ENCODE measurements around the gene RASSF3. TPM values are rescaled to one million over a fixed set of nuclear protein-coding genes. Genes with fewer than 3 reads are reported as not detected.
A peak's percentile ranks its signal among the peaks of the same experiment; 100 is the strongest.

RASSF3 gene
- total RNA-seq, 3 donors from 2014 or later: 88.0 to 331 (median 90.2) TPM

GRCh38 chr12:64658892-64659481 is 48.7 kb downstream of the RASSF3 start:
- ATAC-seq: no peak
- no peaks in the 10 kb centered on the region for H3K9me3 ChIP-seq
- no peak overlapping the region for H3K4me3 ChIP-seq
- TF ChIP-seq, protein P1, sequence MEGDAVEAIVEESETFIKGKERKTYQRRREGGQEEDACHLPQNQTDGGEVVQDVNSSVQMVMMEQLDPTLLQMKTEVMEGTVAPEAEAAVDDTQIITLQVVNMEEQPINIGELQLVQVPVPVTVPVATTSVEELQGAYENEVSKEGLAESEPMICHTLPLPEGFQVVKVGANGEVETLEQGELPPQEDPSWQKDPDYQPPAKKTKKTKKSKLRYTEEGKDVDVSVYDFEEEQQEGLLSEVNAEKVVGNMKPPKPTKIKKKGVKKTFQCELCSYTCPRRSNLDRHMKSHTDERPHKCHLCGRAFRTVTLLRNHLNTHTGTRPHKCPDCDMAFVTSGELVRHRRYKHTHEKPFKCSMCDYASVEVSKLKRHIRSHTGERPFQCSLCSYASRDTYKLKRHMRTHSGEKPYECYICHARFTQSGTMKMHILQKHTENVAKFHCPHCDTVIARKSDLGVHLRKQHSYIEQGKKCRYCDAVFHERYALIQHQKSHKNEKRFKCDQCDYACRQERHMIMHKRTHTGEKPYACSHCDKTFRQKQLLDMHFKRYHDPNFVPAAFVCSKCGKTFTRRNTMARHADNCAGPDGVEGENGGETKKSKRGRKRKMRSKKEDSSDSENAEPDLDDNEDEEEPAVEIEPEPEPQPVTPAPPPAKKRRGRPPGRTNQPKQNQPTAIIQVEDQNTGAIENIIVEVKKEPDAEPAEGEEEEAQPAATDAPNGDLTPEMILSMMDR (IDR thresholded peaks at IDR 0.05): no peak
- DNase-seq: no peak
- H3K36me3 ChIP-seq (ENCODE audit: low read depth): no peaks in the 10 kb centered on the region
- intact Hi-C loops (cut with DNase I, micrococcal nuclease): no loop called here
- peaks cover 10% of the 10 kb centered on the region for H3K4me1 ChIP-seq (ENCODE audit: low read depth)

- DNase-seq (no peak), ATAC-seq (no peak)
- H3K4me3 ChIP-seq: no peak overlapping the region
- intact Hi-C loops (cut with DNase I, micrococcal nuclease): no loop called here
- TF ChIP-seq, protein P1 (IDR thresholded peaks at IDR 0.05): no peak
- H3K36me3 ChIP-seq (ENCODE audit: low read depth): no peaks in the 10 kb centered on the region
- peaks cover 12% of the 10 kb centered on the region for H3K4me1 ChIP-seq (ENCODE audit: low read depth)
- no peaks in the 10 kb centered on the region for H3K9me3 ChIP-seq
Measured at GRCh38 chr12:64660237-64661018, 50.1 kb downstream of the RASSF3 start.

- Histone ChIP-seq H3K4me3 (no peak overlapping the region), H3K36me3 (ENCODE audit: low read depth) (no peaks in the 10 kb centered on the region), H3K4me1 (ENCODE audit: low read depth) (peaks cover 30% of the 10 kb centered on the region), H3K9me3 (no peaks in the 10 kb centered on the region)
- TF ChIP-seq, protein P1 (IDR thresholded peaks at IDR 0.05): no peak
- no peak for ATAC-seq
- intact Hi-C loops (cut with DNase I, micrococcal nuclease): no loop called here
- DNase-seq: no peak
Measured at GRCh38 chr12:64663015-64663414, 52.7 kb downstream of the RASSF3 start.

DNA sequence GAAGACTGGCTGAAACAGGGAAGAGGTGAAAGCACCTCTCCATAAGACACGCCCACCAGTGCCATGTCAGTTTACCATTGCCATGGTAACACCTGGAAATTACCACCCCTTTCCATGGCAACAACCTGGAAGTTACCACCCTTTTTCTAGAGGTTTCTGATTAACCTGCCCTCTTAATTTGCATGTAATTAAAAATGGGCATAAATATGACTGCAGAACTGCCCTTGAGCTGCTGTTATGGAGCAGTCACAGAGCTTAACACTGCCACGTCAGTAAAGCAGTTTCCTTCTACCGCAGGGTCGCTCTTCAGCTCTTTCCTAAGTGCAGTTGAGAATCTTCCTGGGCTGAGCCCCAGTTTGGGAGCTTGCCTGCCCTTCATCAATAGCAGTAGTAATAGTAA is 55.2 kb downstream of the RASSF3 start:
- H3K9me3 ChIP-seq: no peaks in the 10 kb centered on the region
- ATAC-seq (peak; percentile 71), DNase-seq (peak in 2 of 3 donors; percentile 32 to 59)
- peaks cover 45% of the 10 kb centered on the region for H3K4me1 ChIP-seq (ENCODE audit: low read depth)
- H3K36me3 ChIP-seq (ENCODE audit: low read depth): no peaks in the 10 kb centered on the region
- H3K4me3 ChIP-seq: no peak overlapping the region
- TF ChIP-seq, protein P1 (IDR thresholded peaks at IDR 0.05): no peak
- intact Hi-C loops (cut with DNase I, micrococcal nuclease): no loop called here

DNA sequence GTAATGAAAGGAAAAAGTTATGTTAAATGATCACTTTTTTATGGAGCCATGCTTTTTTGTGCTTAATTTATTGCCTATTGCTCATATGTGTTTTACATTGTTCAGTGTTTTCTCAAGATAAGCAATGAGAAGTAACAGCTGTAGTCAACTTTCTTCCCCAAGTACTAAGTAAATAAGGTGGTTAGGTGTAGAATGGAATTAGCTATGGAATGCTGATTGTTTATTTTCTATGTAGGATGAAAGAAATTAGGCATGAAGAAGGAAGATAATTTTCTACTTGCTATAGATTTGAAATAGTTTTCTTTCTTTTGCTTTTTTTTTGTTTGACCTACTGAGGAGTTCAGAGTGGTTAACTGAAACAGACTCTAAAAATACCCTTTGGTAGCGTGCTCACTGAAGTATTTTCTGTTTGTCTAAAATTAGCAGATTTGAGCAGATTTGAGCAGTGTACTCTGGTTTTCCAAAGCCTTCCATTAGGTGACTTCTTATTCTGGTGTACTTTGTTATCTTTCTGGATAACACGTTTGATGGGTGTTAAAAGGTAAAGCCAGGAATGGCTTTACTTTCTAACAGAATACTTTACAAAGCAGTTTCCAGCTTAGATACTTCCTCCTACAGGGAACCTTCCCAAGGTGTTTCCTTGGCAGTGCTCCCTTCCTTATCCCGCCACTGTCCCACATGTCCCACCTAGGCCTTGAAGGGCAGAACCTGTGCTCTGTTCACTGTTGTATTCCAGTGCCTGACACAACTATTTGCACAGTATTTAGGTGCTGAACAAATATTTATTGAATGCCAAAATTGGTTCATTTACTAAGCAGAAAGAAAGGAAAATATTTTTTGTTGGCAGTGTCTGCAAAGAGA is 56.0 kb downstream of the RASSF3 start:
- DNase-seq (no peak), ATAC-seq (peak; percentile 55)
- TF ChIP-seq, protein P1 (IDR thresholded peaks at IDR 0.05): no peak
- intact Hi-C loops (cut with DNase I, micrococcal nuclease): no loop called here
- Histone ChIP-seq H3K4me1 (ENCODE audit: low read depth) (peaks cover 53% of the 10 kb centered on the region), H3K9me3 (no peaks in the 10 kb centered on the region), H3K36me3 (ENCODE audit: low read depth) (no peaks in the 10 kb centered on the region), H3K4me3 (no peak overlapping the region)
